AG08395 (cell line): ENCODE results near the gene RUNX1.
A peak's percentile ranks its signal among the peaks of the same experiment; 100 is the strongest.

Experiments
- DNase-seq: peaks from one replicate; pipeline ENCODE4 v3.0.0; 2012; ENCODE audit warnings: mixed read lengths, low spot score

The RUNX1 gene

DNA sequence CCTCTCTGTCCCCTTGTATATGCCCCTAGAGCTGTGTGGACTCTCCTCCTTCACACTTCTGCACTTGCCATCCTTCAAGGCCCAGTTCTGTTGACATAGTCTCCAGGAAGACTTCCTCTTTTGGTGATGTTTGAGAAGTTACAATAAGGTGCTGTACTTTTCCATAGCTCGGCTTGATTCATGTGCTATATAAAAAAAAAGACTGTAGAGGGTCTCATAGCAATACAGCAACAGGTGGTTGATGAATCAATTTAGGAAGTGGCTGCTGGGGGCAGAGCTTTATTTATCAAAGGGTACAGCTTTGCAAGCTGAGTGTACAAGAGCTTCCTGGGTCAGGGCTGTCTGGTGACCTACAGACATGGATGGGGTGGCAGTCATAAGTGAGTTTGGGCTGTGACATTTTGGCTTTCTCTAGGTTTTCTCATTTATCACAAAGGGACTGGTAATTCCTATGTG is 102.7 kb downstream of the RUNX1 start:
- no peak for DNase-seq

DNA sequence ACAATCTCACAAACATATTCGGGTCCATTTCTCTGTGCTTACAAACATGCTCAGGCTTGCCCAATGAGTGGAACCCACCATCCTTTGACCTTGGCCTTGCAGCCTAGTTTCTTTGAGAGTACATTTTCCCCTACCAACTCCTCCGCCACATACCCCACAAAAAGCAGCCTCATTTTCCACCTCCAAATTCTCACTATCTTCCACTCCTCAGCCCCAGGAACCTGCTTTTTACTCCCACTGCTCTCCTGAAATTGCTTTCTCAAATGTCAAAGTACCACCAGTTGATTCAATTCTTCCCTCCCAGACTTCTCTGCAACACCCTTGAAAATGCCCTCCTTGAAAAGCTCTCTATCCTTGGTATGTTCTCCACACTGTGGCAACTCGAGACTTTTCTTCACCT is 103.8 kb downstream of the RUNX1 start:
- DNase-seq, result no peak

DNA sequence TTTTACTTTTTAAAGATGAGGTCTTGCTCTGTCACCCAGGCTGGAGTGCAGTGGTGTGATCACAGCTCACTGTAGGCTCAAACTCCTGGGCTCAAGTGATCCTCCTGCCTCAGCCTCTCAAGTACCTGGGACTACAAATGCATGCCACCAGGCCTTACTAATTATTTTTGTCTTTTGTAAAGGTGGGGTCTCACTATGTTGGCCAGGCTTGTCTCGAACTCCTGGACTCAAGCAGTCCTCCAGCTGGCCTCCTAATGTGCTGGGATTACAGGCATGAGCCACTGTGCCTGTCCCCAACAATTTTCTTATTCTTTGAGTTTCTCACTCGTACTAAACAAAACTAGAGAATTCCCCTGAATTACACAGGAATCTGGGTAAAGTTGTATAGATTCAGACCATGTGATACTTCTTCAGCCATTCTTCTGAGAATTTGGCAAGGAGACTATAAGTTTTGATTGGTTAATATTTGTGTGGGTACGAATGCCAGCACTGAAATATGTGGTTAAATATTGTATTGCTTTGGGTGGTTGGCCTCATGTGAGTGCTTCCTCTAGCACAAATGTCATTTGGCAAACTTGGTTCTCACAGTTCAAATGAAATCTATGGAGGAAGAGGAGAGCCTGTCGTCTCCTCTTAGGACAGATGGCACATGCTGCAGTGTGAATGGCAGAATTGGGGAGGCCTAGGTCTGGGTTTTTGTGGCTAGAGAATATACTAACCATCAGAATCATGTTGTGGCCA is 104.9 kb downstream of the RUNX1 start:
- no peak for DNase-seq

DNA sequence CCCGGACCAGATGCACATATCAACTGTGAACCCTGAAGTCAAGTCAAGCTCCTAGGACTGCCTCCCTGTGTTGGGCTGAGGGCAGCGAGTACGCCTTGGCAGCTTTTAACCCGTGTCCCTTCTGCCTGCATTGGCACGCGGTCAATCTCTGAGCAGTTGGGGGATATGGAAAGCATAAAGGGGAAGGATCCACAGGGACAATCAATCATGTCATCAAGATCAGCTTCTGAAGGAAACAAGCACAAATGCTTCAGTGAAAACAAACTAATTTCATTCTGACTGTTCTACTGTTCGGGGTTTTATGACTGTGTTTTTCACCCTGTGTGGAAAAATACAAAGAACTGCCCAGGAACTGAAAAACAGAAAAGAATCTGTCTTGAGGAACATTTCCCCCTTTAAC is 106.2 kb downstream of the RUNX1 start:
- DNase-seq, result no peak

DNA sequence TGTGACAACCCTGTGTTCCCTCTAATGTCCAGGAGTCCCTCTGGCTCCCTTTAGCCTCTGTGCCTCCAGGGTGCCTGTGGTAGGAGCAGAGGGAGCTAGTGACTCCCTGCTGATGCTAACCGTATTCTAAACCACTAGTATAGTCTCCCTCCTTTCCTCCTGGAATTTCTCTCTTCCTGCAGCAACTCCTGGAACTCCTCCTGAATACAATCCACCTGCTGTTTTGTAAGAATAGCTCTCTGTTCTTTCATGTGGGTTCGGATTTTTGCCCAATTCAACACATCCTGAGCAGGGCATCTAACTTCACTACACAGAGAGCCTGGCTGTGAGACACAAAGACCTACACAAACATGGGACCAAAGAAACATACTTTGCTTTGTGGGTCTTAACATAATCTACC is 107.9 kb downstream of the RUNX1 start:
- DNase-seq, result no peak

- peak; percentile 31 for DNase-seq
Observed at GRCh38 chr21:34939673-34940331, 109.3 kb downstream of the RUNX1 start.

DNA sequence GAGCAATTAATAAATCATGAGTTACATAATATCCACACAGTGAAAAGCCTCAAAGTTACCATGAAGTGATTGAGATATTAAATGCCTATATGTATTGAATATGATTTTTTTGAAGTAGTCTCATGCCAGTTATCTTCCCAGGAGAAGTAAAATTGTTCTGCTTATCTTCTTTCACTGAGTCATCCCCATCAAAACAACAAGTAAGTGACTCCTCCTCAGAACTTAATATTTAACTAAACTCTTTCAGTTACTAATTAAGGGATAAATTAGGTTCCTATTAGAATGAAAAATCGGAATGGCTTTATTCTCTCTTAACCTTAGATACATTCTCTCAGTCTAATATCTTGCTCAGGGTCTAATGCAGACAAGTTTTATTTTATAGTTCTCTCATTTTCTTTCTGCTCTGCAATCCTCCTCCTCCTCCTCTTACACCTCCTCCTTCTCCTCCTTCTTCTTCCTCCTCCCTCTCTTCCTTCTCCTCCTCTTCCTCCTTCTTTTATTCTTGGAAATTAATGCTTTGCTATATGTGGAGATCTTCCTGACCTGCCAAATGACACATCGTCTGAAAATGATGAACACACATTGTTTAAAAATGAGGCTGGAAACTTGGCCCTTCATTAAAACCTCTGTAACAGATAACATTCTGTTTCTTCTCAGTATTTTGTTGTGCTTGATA is 110.9 kb downstream of the RUNX1 start:
- DNase-seq, result peak; percentile 30

DNA sequence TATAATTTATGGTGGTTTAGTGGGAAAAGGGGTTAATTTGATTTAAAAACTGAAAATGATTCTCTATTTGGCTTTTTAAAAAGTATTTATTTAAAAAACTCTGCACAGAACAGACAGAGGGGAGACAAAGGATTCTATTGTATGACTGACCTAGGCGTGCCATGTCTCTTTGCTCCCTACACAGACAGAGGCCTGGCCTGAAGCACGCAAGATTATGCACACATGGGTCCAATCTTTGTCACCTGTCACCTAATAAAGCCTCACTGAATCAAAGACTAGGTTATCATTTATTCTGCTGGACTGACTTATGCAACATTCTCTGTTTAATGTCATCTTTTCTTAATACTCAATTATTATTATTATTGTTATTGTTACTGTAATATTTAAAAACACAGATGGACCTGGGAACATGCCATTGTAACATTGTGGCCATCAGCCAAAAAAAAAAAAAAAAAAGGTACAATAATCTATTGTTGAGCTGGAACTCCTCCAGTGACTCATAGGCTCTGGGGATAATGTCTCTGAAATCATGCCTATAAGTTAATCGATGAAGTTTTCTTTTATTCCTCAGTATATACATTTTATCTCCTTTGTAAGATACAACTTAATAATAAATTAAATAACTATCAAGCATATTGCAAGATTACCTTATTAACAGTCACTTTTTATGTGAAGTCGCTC is 112.1 kb downstream of the RUNX1 start:
- DNase-seq, result no peak

DNA sequence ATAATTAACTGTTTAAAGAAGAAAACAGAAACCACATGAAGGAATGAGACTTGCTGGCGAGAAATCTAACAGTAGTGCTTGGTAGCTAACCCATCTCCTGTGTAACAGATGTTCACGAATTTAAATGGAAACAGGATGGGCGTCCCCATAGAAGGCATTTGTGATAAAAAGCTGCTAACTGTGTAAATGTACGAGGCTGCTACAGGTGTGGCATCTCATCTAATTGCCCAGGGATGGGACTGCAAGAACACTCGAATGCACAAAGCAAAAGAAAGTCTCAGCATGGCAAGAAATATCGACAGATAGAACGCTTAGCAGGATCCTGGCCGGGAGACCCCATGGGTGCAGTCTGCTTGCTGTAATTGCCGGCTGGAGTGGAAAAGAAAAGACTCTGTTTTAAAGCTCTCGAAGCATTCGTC is 112.7 kb downstream of the RUNX1 start:
- peak; percentile 33 for DNase-seq

DNA sequence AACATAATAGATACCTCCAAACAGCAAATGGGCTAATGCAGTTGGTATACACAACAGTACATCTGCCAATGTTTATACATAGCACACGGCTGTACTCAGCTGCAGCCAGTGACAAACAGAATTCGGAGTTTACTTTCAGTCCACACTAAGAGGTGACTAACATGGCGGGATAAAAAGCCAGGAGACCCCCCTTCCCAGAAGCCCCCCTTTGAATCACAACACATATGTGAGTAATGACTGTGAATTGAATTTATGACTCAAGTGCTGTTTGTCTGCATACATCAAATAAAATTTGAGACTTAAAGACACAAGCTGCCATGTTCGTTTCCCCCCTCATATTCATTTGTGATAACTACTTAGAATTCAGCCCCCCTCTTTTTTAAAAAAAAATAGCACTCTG is 113.2 kb downstream of the RUNX1 start:
- no peak for DNase-seq

DNA sequence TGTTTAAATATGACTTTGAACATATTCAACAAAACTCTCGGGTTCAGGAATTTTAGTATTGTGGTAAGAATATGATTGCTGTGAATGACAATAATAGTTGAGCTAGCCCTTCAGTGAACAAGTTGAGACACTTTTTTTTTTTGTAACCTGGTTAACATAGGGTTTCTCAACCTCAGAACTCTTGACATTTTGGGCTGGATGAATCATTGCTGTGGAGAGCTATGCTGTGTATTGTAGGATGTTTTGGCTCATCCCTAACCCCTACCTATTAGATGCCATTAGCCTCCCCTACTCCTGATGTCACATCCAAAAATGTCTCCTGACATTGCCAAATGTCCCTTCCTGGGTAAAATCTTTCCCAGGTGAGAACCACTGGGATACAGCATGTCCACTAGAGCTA is 113.7 kb downstream of the RUNX1 start:
- DNase-seq, result no peak

DNA sequence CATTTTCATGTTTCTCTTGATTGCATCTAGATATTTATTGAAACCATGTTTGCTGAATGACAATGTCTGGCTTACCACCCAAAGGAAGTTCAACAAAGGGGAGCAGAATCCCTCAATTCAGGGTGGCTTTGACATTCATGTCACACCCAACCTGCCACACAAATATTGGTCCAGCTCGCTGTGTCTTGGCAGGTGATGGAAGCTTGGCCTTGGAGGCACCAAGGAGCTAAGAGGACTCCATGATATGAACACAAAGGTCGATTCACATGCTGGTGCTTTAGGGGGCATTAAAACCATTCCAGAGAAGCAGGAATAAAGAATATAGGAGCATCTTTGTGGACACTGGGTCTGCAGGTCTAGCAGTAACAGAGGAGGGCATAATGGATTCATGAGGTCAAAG is 114.8 kb downstream of the RUNX1 start:
- DNase-seq, result no peak

DNA sequence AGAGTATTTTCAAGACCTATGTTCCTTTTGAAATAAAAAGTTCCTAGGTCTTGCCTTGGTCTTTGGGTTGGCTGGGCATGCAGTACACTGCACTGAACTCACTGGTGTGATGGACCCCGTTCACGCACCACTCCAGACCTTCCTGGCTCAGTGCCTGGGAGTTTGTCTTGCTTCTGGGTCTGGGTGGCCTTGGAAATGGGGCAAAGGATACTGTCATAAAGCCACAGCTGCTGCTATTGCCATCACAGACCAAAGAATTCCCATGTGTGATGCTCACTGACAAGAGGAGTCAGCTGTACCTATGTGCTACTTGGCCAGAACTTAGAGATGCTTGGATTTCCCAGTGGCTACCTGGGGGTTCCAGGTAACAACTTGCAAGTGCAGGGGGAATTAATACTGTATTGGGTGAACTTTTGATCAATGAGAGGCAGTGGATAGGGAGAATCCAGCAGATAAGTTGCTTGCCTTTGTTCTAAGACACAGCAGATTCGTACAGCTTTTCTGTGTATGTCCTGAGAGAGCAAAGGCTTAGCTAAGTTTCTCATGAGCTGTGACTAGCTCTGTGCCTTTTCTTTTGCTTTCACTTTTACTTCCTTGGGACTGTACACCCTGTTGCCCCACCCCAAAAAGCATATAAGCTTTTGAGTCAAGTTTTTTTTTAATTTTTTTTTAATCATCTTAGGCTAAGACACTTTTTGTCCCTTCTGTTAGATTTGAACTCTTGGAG is 115.3 kb downstream of the RUNX1 start:
- no peak for DNase-seq

- no peak for DNase-seq
Observed at GRCh38 chr21:34932233-34932632, 116.9 kb downstream of the RUNX1 start.

DNA sequence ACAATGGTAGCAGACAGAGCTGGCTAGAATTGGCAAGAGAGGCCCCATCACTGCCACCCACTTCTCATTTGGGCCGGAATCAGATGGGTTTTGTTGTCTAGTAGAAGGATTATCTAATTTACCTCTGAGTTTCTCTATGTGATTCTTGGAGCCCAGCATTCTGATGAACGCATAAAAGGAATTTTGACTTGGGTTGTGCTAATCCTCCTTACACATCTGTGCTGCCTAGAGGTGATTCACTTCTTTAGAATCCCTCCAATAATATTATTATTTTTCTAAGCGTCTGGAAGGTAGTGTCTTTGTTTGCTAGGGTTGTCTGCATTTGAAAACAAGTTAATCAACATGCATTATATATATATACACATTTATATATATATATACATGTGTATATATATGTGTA is 118.1 kb downstream of the RUNX1 start:
- DNase-seq, result peak; percentile 9

GRCh38 chr21:34928637-34929036 is 120.5 kb downstream of the RUNX1 start:
- DNase-seq, result no peak

- DNase-seq, result no peak
Observed at GRCh38 chr21:34927992-34928391, 121.1 kb downstream of the RUNX1 start.

DNA sequence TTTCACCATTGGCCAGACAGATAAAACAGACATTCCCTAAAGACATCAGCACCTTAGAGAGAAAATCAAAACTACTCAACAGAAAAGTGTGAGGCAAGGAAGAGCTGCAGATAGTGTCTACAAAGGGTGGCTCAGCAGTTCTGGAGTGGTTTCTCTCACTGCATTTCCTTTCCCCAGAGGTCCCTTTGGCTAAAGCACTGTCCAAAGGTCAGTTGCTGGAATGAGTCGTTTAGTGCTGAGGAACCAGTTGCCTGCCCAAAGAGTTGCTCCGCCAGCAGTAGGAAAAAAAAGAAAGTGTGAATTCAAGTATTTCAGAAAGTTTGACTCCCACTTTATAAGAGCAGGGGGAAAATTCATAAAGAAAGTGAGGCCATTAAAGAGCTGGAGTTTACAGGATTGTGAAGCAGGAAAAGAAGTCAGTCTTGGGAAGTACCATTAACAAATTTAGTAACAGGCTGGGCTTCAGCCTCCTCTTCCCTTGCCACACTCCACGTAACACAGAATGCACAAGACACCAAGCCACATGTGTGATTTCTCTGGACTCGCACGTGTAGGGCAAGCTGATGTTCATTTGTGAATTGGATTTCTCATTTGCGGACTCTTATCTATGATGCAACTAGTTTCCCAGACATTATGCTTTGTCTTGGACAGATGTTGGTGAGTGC is 122.2 kb downstream of the RUNX1 start:
- peak; percentile 47 for DNase-seq

- DNase-seq, result no peak
Observed at GRCh38 chr21:34925597-34925996, 123.5 kb downstream of the RUNX1 start.

GRCh38 chr21:34924771-34925419 is 124.2 kb downstream of the RUNX1 start:
- DNase-seq, result no peak

DNA sequence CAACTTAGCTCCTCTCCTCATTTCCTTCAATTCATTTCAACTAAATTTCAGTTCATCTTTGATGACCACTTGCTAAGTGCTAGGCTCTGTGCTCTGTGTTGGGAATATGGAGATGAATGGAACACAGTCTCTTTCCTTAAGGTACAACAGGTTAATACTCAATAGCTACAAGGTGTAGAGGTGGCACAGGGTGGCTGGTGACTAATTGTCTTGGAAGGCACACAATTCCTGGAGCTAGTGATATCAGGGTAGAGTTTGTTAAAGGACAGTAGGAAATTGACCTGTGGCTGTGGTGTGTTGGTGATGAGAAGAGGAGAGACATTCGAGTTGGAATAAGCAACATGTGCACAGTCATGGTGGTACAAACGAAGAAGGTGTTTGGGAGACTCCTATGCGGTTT is 124.9 kb downstream of the RUNX1 start:
- no peak for DNase-seq
